ENCODE measurements around the gene KTI12. TPM values are rescaled to one million over a fixed set of nuclear protein-coding genes. Genes with fewer than 3 reads are reported as not detected.

KTI12 gene
- total RNA-seq, 1 donor from 2014 or later: 8.2 TPM

- TF ChIP-seq CTCF (IDR thresholded peaks at IDR 0.05; ENCODE audit: unreplicated experiment): no peak
- H3K27ac Mint-ChIP-seq: no peak overlapping the region
- H3K9me3 Mint-ChIP-seq: no peaks in the 10 kb centered on the region
- no peaks in the 10 kb centered on the region for H3K27me3 Mint-ChIP-seq (ENCODE audit: low read depth)
- H3K36me3 Mint-ChIP-seq: peaks cover 17% of the 10 kb centered on the region
- no peak overlapping the region for H3K4me3 Mint-ChIP-seq
- no peak for DNase-seq (ENCODE audit: low spot score in 2 of 2, unreplicated experiment in 2 of 2)
- peaks cover 31% of the 10 kb centered on the region for H3K4me1 Mint-ChIP-seq
These were observed 27.2 kb upstream of the KTI12 start for GRCh38 chr1:52060822-52061221.

- peaks cover 31% of the 10 kb centered on the region for H3K4me1 Mint-ChIP-seq
- H3K27me3 Mint-ChIP-seq (ENCODE audit: low read depth): no peaks in the 10 kb centered on the region
- no peak for TF ChIP-seq CTCF (IDR thresholded peaks at IDR 0.05; ENCODE audit: unreplicated experiment)
- H3K27ac Mint-ChIP-seq: no peak overlapping the region
- H3K9me3 Mint-ChIP-seq: no peaks in the 10 kb centered on the region
- no peak for DNase-seq (ENCODE audit: low spot score in 2 of 2, unreplicated experiment in 2 of 2)
- no peak overlapping the region for H3K4me3 Mint-ChIP-seq
- peaks cover 17% of the 10 kb centered on the region for H3K36me3 Mint-ChIP-seq
These were observed 26.3 kb upstream of the KTI12 start for GRCh38 chr1:52059888-52060287.

- H3K4me3 Mint-ChIP-seq: peak overlapping the region; percentile 42
- no peak for DNase-seq (ENCODE audit: low spot score in 2 of 2, unreplicated experiment in 2 of 2)
These were observed 25.7 kb upstream of the KTI12 start for GRCh38 chr1:52059321-52059720.

GRCh38 chr1:52057876-52058415 lies 24.3 kb upstream of the KTI12 start:
- no peak for DNase-seq (ENCODE audit: low spot score in 2 of 2, unreplicated experiment in 2 of 2)
- Mint-ChIP-seq H3K9me3 (no peaks in the 10 kb centered on the region), H3K36me3 (peaks cover 8% of the 10 kb centered on the region), H3K27ac (peak overlapping the region; percentile 93), H3K4me1 (peaks cover 42% of the 10 kb centered on the region), H3K27me3 (ENCODE audit: low read depth) (no peaks in the 10 kb centered on the region), H3K4me3 (peak overlapping the region; percentile 93)
- TF ChIP-seq CTCF (IDR thresholded peaks at IDR 0.05; ENCODE audit: unreplicated experiment): no peak

More at GRCh38 chr1:52059321-52059720, 25.7 kb upstream of the KTI12 start:
- Mint-ChIP-seq H3K36me3 (peaks cover 15% of the 10 kb centered on the region), H3K27me3 (ENCODE audit: low read depth) (no peaks in the 10 kb centered on the region), H3K27ac (peak overlapping the region; percentile 93), H3K4me1 (peaks cover 34% of the 10 kb centered on the region), H3K9me3 (no peaks in the 10 kb centered on the region)
- TF ChIP-seq CTCF (IDR thresholded peaks at IDR 0.05; ENCODE audit: unreplicated experiment): no peak

- TF ChIP-seq CTCF (IDR thresholded peaks at IDR 0.05; ENCODE audit: unreplicated experiment): no peak
- Mint-ChIP-seq H3K36me3 (peaks cover 10% of the 10 kb centered on the region), H3K27ac (peak overlapping the region; percentile 93), H3K9me3 (no peaks in the 10 kb centered on the region), H3K4me1 (peaks cover 46% of the 10 kb centered on the region), H3K27me3 (ENCODE audit: low read depth) (no peaks in the 10 kb centered on the region), H3K4me3 (peak overlapping the region; percentile 93)
- no peak for DNase-seq (ENCODE audit: low spot score in 2 of 2, unreplicated experiment in 2 of 2)
These were observed 23.6 kb upstream of the KTI12 start for GRCh38 chr1:52057255-52057654.

GRCh38 chr1:52056937-52057231 lies 23.3 kb upstream of the KTI12 start:
- H3K27ac Mint-ChIP-seq: peak overlapping the region; percentile 93
- H3K9me3 Mint-ChIP-seq: no peaks in the 10 kb centered on the region
- DNase-seq (ENCODE audit: low spot score in 2 of 2, unreplicated experiment in 2 of 2): no peak
- H3K36me3 Mint-ChIP-seq: peaks cover 11% of the 10 kb centered on the region
- H3K27me3 Mint-ChIP-seq (ENCODE audit: low read depth): no peaks in the 10 kb centered on the region
- H3K4me1 Mint-ChIP-seq: peaks cover 47% of the 10 kb centered on the region
- H3K4me3 Mint-ChIP-seq: peak overlapping the region; percentile 93
- no peak for TF ChIP-seq CTCF (IDR thresholded peaks at IDR 0.05; ENCODE audit: unreplicated experiment)
